Amniotic stem cell (primary cell): Measurements from ENCODE around the gene COG4.

ENCODE experiments used
- DNase-seq: peaks from one replicate; lab custom pipeline; 2025; lab: John Stamatoyannopoulos, UW

The COG4 gene

DNA sequence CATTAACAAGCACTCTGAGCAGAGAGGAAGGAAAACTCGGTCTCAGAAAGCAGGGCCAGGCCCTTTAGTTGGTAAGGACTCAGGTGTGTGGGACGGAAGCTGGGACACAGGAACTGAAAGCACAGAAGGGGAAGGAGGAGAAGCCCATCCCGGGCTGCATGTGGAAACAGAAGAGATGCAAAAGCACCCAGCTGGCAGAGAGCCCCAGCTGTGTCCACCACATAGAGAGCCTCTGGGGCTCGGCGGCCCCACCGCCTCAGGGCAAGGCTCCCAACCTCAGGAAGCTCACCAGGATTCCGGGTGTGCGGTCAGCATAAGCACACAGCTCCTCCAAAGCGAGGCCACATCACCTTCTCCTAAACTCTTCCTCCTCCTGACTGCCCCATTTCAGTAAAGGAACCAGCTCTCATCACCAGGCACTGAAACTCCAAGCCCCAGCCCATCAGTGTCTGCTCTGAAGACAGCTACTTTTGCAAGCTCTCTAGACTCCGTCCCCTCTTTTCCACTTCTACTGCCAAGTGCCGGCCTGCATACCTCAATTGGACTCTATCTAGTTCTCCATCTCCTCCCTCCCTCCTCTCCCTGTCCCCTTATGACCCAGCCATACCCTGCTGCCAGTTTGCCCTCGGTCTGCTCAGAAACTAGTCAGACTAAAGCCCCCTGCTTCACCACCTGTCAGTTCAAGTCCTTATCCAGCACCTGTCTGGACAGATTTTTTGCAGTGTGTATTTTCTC lies 90.5 kb downstream of the COG4 start:
- DNase-seq: no peak

- no peak for DNase-seq
Observed at GRCh38 chr16:70432356-70432722, 91.0 kb downstream of the COG4 start.

DNA sequence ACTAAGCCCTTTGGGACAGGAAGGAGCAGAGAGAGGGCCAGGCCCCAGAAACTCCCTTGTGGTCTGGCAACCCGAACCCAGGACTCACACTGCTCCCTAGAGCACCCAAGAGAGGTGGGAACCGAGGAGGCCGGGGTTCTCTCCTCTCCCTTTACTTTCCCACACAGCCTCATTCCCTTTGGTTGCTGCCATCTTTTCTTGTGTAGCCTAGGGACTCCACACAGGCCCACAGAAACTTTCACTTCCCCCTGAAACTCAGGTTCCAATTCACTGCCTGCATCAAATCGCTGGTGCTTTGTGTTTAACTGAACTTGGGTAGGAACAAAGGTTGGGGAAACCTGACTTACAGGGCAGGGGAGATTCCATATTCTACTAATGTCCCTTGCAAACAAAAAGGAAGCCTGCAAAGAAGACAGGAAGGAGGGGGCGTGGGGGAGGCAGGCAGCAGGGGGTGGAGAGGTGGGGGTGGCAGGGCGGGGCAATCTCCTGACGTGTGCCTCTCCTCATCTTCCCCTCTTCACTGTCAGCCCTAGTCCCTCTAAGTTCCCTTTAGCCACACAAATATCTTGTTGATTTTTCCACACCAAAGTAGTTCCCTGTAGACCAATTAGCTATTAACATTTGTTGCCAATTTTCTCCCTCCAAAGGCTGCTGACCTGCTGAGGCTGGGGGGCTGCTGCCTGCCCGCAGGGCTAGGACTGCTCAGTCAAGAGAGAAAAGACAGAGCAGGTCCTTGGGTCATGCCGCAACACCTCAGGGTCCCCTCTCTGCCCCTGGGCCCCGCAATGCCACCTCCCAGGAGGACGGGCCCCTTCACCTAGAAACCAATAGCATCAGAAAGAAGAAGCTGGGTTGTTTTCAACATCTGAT lies 92.5 kb downstream of the COG4 start:
- DNase-seq: no peak
